ENCODE data around the gene ACTN1. TPM values are rescaled to one million over a fixed set of nuclear protein-coding genes. Genes with fewer than 3 reads are reported as not detected.

ACTN1 gene
- total RNA-seq, 1 donor from 2014 or later: 209 TPM

GRCh38 chr14:68892961-68893360, 86.1 kb downstream of the ACTN1 start:
- Histone ChIP-seq H3K4me3 (no peak overlapping the region), H3K27ac (no peak overlapping the region), H3K9me3 (no peaks in the 10 kb centered on the region), H3K36me3 (peaks cover 6 to 51% of the 10 kb centered on the region in 2 donors), H3K4me1 (peaks cover 16% of the 10 kb centered on the region), H3K27me3 (no peaks in the 10 kb centered on the region)
- intact Hi-C loops (cut with DNase I): no loop called here
- no peak for DNase-seq (ENCODE audit: extremely low spot score in 2 of 2)
- TF ChIP-seq CTCF (IDR thresholded peaks at IDR 0.05) (no peak), POLR2AphosphoS5 (IDR thresholded peaks at IDR 0.05; ENCODE audit: insufficient read depth in 1 of 2, low read depth in 1 of 2) (no peak)

GRCh38 chr14:68891851-68892660, 87.0 kb downstream of the ACTN1 start:
- TF ChIP-seq POLR2A (IDR thresholded peaks at IDR 0.05): no peak
- TF ChIP-seq POLR2AphosphoS5 (IDR thresholded peaks at IDR 0.05; ENCODE audit: insufficient read depth in 1 of 2, low read depth in 1 of 2): no peak
- no peak for TF ChIP-seq CTCF (IDR thresholded peaks at IDR 0.05)
- Histone ChIP-seq H3K36me3 (peaks cover 6 to 56% of the 10 kb centered on the region in 2 donors), H3K27me3 (no peaks in the 10 kb centered on the region), H3K4me3 (no peak overlapping the region), H3K27ac (no peak overlapping the region), H3K4me1 (peaks cover 16% of the 10 kb centered on the region), H3K9me3 (no peaks in the 10 kb centered on the region)
- intact Hi-C loops (cut with DNase I): no loop called here
- no peak for DNase-seq (ENCODE audit: extremely low spot score in 2 of 2)

- no peaks in the 10 kb centered on the region for H3K27me3 ChIP-seq
- H3K9me3 ChIP-seq: no peaks in the 10 kb centered on the region
- intact Hi-C loops (cut with DNase I): no loop called here
- H3K36me3 ChIP-seq: peaks cover 6 to 56% of the 10 kb centered on the region in 2 donors
- TF ChIP-seq CTCF (IDR thresholded peaks at IDR 0.05): no peak
- no peak for TF ChIP-seq POLR2A (IDR thresholded peaks at IDR 0.05)
- TF ChIP-seq POLR2AphosphoS5 (IDR thresholded peaks at IDR 0.05; ENCODE audit: insufficient read depth in 1 of 2, low read depth in 1 of 2): no peak
- peaks cover 13% of the 10 kb centered on the region for H3K4me1 ChIP-seq
- no peak for DNase-seq (ENCODE audit: extremely low spot score in 2 of 2)
- no peak overlapping the region for H3K27ac ChIP-seq
- H3K4me3 ChIP-seq: no peak overlapping the region
Observed at GRCh38 chr14:68890173-68890931, 88.8 kb downstream of the ACTN1 start.

GRCh38 chr14:68888883-68889282, 90.2 kb downstream of the ACTN1 start:
- Histone ChIP-seq H3K36me3 (peaks cover 6 to 58% of the 10 kb centered on the region in 2 donors), H3K9me3 (no peaks in the 10 kb centered on the region), H3K4me3 (no peak overlapping the region), H3K27ac (no peak overlapping the region), H3K4me1 (no peaks in the 10 kb centered on the region), H3K27me3 (no peaks in the 10 kb centered on the region)
- TF ChIP-seq POLR2AphosphoS5 (IDR thresholded peaks at IDR 0.05; ENCODE audit: insufficient read depth in 1 of 2, low read depth in 1 of 2) (no peak), POLR2A (IDR thresholded peaks at IDR 0.05) (no peak), CTCF (IDR thresholded peaks at IDR 0.05) (no peak)
- no peak for DNase-seq (ENCODE audit: extremely low spot score in 2 of 2)
- intact Hi-C loops (cut with DNase I): no loop called here
